Duodenal mucosa (tissue), 2 donors: ENCODE results near the gene TTLL1.
"Not testable (repeated sequence)": the region's sequence is repeated elsewhere in the genome, so short reads cannot be mapped to it uniquely, and the experiment has no call there.

Experiments
- H3K27ac ChIP-seq: one replicate; pipeline ENCODE4 v1.7.0; 2013; ENCODE audit warnings: low read depth, low read length
- H3K27me3 ChIP-seq, 2 donors: one replicate each; pipeline ENCODE4 v1.7.0; 2013; ENCODE audit warnings: low read length in 2 of 2, control low read depth in 1 of 2; ENCODE audit not compliant: insufficient read depth in 2 of 2, control insufficient read depth in 1 of 2
- H3K36me3 ChIP-seq, 2 donors: one replicate each; pipeline ENCODE4 v1.7.0; 2013; ENCODE audit warnings: low read length in 2 of 2, control low read depth in 1 of 2; ENCODE audit not compliant: insufficient read depth in 2 of 2, control insufficient read depth in 1 of 2
- H3K4me1 ChIP-seq, 2 donors: one replicate each; pipeline ENCODE4 v1.7.0; 2013; ENCODE audit warnings: low read length in 2 of 2, control low read depth in 1 of 2; ENCODE audit not compliant: insufficient read depth in 2 of 2, control insufficient read depth in 1 of 2
- H3K4me3 ChIP-seq, 2 donors: one replicate each; pipeline ENCODE4 v1.7.0; 2013; ENCODE audit warnings: low read length in 2 of 2, low read depth in 1 of 2
- H3K9ac ChIP-seq, 2 donors: one replicate each; pipeline ENCODE4 v1.7.0; 2013; ENCODE audit warnings: low read length in 2 of 2, low read depth in 1 of 2
- H3K9me3 ChIP-seq, 2 donors: one replicate each; pipeline ENCODE4 v1.7.0; 2013; ENCODE audit warnings: low read length in 2 of 2, control low read depth in 1 of 2; ENCODE audit not compliant: control insufficient read depth in 1 of 2

The TTLL1 gene

DNA sequence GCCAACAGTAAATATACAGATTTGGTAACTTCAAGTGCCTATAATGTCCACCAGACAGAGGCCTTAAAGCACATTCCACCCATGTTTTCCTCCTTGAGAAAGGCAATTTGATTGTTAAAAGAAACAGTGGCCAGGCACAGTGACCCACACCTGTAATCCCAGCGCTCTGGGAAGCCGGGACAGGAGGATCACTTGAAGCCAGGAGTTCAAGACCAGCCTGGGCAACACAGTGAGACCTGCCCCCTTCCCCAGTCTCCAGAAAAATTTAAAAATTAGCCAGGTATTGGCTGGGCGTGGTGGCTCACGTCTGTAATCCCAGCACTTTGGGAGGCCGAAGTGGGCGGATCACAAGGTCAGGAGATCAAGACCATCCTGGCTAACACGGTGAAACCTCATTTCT is 93.5 kb downstream of the TTLL1 start:
- peaks cover 32 to 34% of the 10 kb centered on the region in 2 donors for H3K4me1 ChIP-seq
- H3K36me3 ChIP-seq, H3K9me3 ChIP-seq, H3K4me3 ChIP-seq, H3K27me3 ChIP-seq: not testable (repeated sequence)
- peak overlapping the region; percentile 47 to 48 for H3K9ac ChIP-seq
- H3K27ac ChIP-seq, result peak overlapping the region; percentile 79

DNA sequence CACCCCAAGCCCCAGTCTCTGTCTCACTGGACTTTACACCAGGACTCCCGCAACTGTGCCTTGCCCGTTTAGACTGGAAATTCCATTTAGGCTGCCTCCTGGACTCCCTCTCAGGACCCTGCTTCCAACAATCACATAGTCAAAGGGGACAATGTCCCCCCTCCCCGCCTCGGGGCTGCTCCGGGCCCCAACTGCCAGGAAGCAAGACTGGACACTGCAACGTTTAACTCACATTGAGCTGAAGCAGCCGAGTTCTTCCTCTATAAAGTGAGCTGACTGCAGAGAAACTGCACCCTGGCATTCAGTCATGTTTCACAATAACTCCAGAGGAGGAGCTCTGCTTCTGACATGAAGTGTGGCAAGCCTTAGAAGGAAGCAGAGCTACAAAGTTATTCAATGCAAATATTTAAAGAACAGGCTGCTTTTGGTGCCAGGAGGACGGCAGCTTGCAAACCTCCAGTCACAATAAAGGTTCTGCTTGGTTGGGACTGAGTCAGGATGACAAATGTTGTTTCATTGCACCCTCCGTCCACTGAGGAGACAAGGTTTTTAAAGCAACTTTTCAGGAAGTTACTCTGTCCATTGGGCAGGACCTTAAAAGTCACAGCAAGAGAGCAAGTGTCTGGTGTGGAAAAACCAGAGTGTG is 94.2 kb downstream of the TTLL1 start:
- no peaks in the 10 kb centered on the region for H3K9me3 ChIP-seq
- H3K27ac ChIP-seq, result peak overlapping the region; percentile 79
- H3K4me1 ChIP-seq, result peaks cover 36 to 39% of the 10 kb centered on the region in 2 donors
- peak overlapping the region; percentile 47 to 48 for H3K9ac ChIP-seq
- H3K27me3 ChIP-seq, result no peaks in the 10 kb centered on the region
- H3K4me3 ChIP-seq, result peak overlapping the region in 1 of 2 donors; percentile 26
- no peaks in the 10 kb centered on the region for H3K36me3 ChIP-seq

DNA sequence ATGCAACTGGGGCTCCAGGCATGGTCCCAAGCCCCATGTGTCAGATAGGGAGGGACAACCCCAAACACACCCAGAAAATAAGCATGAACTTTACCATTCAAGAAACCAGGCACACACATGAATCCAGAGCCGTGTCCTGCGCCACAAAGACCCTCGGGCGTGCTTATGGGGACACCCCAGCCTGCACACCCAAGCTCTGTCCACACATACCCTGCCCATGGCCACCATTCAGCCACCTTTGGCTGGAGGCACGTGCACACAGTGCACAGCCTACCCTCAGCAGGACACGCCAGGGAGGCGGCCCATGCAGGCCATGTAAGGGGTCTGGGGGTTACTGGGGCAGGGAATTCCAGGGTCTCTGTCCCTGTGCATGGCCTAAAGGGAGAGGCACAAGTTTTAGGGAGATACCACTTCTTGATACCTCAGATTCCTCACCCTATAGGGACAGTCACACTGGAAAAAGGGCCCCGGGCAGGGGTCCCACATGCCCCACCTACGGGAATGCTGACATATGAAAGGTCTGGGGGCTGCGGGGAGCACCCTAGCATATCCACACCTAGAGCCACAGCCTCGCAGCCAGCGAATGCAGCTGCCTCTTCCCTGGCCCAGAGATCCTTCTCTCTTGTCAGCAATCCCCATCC is 94.8 kb downstream of the TTLL1 start:
- H3K9ac ChIP-seq, result peak overlapping the region in 1 of 2 donors; percentile 48
- H3K9me3 ChIP-seq, result no peaks in the 10 kb centered on the region
- peaks cover 37 to 39% of the 10 kb centered on the region in 2 donors for H3K4me1 ChIP-seq
- H3K27me3 ChIP-seq, result no peaks in the 10 kb centered on the region
- H3K4me3 ChIP-seq, result no peak overlapping the region
- peak overlapping the region; percentile 79 for H3K27ac ChIP-seq
- H3K36me3 ChIP-seq, result no peaks in the 10 kb centered on the region

DNA sequence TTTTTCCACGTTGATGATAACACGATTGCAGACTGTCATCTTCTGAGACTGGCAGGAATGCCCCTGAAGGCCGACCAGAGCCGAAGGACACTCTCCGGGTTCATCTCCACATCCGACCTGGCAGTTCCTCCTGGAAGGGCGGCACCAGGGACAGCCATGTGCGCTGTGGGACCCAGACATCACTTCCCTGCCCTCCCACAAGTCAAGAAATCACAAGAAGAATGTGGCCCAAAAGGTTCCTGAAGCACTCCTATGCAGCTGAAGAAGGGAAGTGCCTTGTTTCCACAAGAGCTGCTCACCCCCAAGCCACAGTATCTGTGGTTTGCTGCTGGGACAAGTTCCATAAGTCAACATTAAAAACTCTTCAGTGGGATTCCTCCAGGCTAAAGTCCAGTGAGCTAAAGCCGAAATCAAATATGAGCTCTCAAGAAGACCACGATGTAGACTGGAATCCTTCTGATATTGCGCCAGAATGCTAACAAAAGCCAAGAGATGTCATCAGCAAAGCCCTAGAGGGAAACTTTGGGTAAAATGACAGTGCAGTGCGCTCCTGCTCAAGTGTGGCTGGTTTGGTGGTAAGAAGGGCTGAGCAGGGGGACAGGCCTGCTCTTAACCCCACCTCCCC is 95.4 kb downstream of the TTLL1 start:
- Histone ChIP-seq H3K27ac (peak overlapping the region; percentile 79), H3K4me3 (no peak overlapping the region), H3K27me3 (no peaks in the 10 kb centered on the region), H3K36me3 (no peaks in the 10 kb centered on the region), H3K9me3 (no peaks in the 10 kb centered on the region), H3K9ac (peak overlapping the region in 1 of 2 donors; percentile 37), H3K4me1 (peaks cover 37 to 39% of the 10 kb centered on the region in 2 donors)

DNA sequence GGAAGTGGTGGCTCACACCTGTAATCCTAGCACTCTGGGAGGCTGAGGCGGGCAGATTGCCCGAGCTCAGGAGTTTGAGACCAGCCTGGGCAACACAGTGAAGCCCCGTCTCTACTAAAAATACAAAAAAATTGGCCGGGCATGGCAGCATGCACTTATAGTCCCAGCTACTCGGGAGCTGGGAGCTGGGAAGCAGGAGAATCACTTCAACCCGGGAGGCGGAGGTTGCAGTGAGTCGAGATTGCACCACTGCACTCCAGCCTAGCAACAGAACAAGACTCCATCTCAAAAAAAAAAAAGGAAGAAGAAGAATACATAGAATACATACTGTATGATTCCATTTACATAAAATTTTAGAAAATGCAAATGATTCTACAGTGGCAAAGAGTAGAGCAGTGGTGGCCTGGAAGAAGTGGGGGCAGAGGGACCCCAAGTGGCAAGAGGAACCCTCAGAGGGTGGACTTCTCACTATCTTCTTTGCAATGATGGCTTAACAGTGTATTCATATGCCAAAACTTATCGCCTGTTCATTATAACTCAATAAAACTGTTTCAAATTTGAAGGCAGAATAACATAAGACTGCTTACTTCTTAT is 96.2 kb downstream of the TTLL1 start:
- Histone ChIP-seq H3K4me3 (no peak overlapping the region), H3K27me3 (no peaks in the 10 kb centered on the region), H3K9ac (no peak overlapping the region), H3K9me3 (no peaks in the 10 kb centered on the region), H3K27ac (no peak overlapping the region), H3K4me1 (peaks cover 37 to 39% of the 10 kb centered on the region in 2 donors), H3K36me3 (no peaks in the 10 kb centered on the region)

DNA sequence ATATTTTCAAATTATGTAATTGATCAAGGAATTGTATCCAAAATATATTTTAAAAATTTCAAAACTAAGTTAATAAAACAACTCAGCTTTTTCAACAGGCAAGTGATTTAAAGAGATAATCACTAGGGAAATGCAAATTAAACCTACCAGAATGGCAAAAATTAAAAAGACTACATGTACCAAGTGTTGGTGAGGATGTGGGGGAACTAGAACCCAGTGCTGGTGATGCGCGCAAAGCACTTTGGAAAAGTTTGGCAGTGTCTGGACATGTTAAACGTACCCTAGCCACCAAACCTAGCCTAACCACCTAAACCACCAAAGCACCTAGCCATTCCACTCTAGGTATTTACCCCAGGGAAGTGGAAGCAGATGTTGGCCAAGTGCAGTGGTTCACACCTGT is 97.1 kb downstream of the TTLL1 start:
- Histone ChIP-seq H3K36me3 (no peaks in the 10 kb centered on the region), H3K4me1 (peaks cover 37 to 39% of the 10 kb centered on the region in 2 donors), H3K27ac (no peak overlapping the region), H3K4me3 (no peak overlapping the region), H3K27me3 (no peaks in the 10 kb centered on the region), H3K9ac (no peak overlapping the region), H3K9me3 (no peaks in the 10 kb centered on the region)

DNA sequence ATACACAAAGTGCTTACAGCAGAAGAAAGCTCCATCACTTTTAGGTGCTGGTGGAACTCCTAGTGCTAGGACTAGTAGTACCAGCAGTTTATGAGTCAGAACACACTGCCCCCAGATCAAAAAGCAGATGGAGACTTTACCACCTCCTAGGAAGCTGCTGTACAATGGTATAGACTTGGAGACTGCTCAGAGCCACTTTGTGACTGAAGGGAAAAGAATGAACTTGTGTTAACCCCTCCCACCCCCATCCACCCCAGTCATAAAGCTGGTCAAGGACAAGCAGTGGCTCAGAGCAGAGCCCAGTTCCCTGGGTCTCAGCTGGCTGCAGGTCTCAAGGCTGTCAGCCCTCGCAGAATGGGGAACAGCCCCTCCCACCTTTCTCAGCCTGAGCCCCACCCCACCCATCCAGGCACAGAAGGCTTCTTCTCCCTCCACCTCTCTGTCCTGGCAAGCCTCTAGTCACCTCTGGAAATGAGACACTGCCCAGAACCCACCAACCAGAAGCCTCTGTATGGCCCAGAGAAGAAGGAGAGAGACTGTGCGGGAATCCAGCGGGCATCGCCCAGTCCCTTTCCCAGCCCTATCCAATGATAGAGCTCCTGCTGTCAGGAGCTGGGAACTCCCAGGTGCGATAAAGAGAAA is 98.1 kb downstream of the TTLL1 start:
- Histone ChIP-seq H3K27me3 (no peaks in the 10 kb centered on the region), H3K27ac (no peak overlapping the region), H3K36me3 (no peaks in the 10 kb centered on the region), H3K4me1 (peaks cover 37 to 39% of the 10 kb centered on the region in 2 donors), H3K4me3 (no peak overlapping the region), H3K9ac (no peak overlapping the region), H3K9me3 (no peaks in the 10 kb centered on the region)

DNA sequence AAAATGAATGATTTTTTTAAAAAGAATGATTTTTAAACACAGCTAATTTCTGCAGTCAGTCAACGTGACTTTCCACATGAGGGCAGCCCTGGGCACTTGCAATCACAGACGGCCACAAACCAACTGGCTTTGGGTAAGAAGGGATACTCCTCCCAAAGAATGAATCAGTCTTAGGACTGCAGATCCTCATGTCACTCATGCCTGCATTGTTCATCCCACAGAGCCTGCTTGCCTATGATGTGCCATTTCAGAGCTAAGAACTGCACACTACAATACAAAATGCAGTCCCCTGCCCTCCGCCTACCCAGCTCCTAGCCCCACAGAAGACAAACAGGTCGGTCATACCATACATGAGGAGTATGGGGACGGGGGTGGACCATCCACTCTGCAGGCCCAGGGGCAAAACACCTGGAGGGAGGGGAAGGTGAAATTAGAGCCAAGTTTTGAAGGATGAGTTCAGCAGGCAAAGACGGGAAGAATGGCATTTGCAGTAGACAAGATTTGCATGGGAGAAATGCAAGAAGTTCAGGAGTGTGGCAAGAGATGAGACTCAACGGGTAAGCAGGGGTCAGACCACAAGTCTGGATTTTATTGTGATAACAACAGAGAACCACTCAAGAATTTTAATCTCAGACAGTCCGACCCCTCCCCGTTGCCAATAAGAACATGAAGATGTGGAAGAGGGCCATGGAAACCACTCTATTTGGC is 98.9 kb downstream of the TTLL1 start:
- Histone ChIP-seq H3K4me1 (peaks cover 31 to 35% of the 10 kb centered on the region in 2 donors), H3K27ac (no peak overlapping the region), H3K36me3 (no peaks in the 10 kb centered on the region), H3K4me3 (no peak overlapping the region), H3K9me3 (no peaks in the 10 kb centered on the region), H3K9ac (no peak overlapping the region), H3K27me3 (no peaks in the 10 kb centered on the region)
